ENCODE results near the gene TMEM168. TPM values are rescaled to one million over a fixed set of nuclear protein-coding genes. Genes with fewer than 3 reads are reported as not detected.
"Not testable (repeated sequence)": the region's sequence is repeated elsewhere in the genome, so short reads cannot be mapped to it uniquely, and the experiment has no call there.

TMEM168 gene
- total RNA-seq, 1 experiment from 2014 or later = 6.5 TPM

DNA sequence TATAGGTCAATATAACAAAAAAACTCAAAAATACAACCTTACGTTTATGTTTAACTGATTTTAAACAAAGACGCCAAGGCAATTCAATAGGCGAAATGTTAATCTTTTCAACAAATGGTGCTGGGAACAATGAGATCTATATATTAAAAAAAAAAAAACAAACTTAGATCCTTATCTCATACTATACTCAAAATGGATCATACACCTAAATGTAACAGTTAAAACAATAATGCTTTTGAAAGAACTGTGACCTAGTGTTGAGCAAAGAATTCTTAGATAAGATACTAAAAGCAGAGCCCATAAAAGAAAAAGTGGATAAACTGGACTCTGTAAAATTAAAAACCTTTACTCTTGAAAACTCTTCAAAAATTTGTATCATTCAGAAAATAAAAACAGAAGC, 8.6 kb downstream of the TMEM168 start:
- no peak for DNase-seq (ENCODE audit: low read depth)

DNA sequence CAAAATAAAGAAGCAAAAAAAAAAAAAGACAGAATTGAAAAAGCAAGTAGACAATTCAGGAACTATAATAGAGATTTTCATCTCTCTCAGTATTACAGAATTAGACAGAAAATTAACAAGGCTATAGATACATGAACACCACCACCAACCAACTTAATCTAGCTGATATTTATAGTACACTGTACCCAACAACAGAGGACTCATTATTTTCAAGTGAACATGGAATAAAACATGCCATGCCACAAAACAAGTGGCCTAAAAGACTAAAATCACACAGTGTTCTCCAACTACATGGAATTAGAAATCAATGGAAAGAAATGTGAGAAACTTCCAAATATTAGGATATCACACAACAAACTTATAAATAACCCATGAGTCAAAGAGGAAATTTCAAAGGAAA, 9.1 kb downstream of the TMEM168 start:
- no peak for DNase-seq (ENCODE audit: low read depth)

DNA sequence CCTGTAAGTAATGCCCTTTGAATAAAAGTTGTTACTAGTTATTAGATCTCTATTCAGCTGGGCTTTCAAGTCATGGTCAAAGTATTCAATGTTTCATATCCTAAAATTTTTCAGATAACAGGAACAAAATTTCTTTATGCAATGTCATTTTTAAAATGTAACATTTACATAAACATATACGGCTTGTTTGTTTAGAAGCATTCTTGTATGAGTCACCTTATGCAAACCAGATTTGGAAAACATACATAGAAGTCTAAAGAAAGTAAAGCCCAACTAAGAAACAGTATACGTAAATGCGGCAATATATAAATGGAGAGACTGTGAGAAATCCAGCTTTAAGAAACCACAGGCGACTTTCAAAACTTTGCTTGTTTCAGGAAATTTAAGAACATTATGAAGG, 10.5 kb downstream of the TMEM168 start:
- no peak for DNase-seq (ENCODE audit: low read depth)

GRCh38 chr7:112777406-112777805, 12.8 kb downstream of the TMEM168 start:
- no peak for DNase-seq (ENCODE audit: low read depth)

DNA sequence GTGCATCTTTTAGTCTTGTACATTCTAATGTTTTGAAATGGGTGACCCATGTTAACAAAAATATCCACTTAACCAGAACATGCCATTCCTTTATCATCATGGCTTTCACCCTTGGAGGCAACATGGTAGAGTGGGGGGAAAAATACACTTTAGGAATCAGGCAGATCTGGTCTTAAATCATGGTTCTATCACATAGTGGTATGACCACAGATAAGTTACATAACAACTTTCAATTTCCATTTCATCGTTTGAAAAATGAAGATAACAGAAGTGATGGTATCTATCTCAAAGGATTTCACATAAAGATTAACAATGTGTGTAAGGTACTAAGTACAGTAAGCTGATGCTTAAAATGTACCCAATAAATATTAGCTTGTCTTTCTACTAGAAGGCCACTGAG, 19.0 kb downstream of the TMEM168 start:
- no peak for DNase-seq (ENCODE audit: low read depth)

DNA sequence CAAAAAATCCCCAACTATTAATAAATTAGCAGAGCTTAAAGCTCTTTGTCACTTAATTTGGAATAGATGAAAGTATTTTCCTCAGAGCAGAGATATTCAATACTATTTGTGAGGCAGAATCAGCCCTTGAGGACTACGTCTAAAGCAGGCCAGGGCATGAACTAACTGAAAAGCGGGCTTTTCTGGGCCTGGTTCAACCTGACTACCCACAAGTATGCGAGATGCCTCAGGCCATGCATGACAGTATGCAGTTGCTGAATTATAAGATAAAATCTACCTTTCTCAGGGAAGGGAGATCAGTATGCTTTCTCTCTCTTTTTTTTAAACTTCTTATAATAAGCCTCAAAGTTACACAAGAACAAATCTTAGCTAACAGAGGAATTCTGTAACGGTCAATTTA, 20.1 kb downstream of the TMEM168 start:
- peak; percentile 88 for DNase-seq (ENCODE audit: low read depth)

GRCh38 chr7:112765105-112765504, 25.1 kb downstream of the TMEM168 start:
- no peak for DNase-seq (ENCODE audit: low read depth)

GRCh38 chr7:112763996-112764395, 26.2 kb downstream of the TMEM168 start:
- no peak for DNase-seq (ENCODE audit: low read depth)

GRCh38 chr7:112763298-112763697, 26.9 kb downstream of the TMEM168 start:
- DNase-seq (ENCODE audit: low read depth) = no peak

DNA sequence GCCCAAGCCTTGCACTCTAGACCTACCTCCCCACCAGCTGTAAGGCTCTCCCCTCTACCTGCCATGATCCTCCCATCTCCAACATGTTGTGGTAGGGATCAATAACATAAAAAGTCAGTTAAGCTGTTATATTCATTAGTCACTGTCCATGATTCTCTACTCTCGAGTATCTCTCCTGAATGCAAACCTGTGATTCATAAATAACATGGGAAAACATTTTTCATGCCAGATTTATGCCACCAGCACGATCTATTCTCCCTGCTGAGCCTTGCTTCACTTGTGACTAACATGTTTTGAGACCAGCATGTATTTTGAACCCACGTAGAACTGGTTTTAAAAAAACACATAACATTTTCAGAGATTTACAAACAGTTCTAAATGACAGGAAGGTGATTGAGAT, 30.3 kb downstream of the TMEM168 start:
- DNase-seq (ENCODE audit: low read depth) = no peak

GRCh38 chr7:112757337-112757736, 32.9 kb downstream of the TMEM168 start:
- no peak for DNase-seq (ENCODE audit: low read depth)

- no peak for DNase-seq (ENCODE audit: low read depth)
These were observed 36.9 kb downstream of the TMEM168 start for GRCh38 chr7:112753298-112753697.

- no peak for DNase-seq (ENCODE audit: low read depth)
These were observed 37.6 kb downstream of the TMEM168 start for GRCh38 chr7:112752576-112752975.

DNA sequence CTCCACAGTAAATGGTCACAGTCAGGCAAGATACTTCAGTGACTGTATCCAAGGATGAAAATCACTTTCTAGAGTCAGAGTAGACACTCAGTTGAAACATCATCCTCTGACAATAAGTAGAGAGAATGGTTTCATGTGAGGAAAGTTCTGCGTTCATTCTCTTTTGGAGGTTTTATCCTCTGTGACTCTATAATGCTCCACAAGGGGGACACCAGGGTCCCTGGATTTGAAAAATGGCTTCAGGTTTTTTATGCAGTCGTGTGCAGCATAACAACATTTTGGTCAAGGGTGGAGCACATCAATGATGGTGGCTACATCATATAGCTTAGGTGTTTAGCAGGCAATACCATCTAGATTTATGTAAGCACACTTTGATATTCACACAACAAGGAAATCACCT, 40.4 kb downstream of the TMEM168 start:
- no peak for DNase-seq (ENCODE audit: low read depth)

DNA sequence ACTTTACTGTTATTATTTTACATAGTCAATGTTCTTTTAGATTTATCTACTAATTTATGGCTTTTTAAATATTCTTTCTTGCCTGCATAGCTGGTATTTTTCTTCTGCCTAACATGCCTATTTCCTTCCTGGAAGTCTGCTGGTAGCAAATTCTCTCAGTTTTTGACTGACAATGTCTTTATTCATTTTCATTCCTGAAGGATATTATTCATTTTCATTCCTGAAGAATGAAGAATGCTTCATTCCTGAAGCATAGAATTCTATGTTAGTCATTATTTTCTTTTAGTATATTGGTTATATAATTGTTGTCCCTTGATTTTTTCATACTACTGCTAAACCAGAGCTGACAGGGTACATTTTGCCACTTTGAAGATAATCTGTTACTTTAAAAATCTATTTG, 41.8 kb downstream of the TMEM168 start:
- no peak for DNase-seq (ENCODE audit: low read depth)

GRCh38 chr7:112745635-112746034, 44.6 kb downstream of the TMEM168 start:
- no peak for DNase-seq (ENCODE audit: low read depth)

DNA sequence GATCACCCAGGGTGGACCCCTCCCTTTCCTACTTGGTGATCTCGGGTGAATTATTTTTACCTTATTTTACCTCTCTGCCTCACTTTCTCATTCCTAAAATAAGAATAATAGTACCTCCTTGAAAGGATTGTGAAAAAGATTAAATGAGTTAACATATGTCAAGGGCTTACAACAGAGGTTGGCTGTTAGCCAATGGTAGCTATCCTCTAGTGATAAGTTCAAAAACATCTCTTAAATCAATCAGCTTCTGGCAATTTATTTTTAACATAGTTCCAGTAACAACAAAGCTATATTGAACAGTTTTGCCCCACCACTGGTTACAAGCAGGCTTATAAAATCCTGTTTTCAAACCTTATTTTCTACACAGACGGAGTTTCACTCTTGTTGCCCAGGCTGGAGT, 45.4 kb downstream of the TMEM168 start:
- no peak for DNase-seq (ENCODE audit: low read depth)

DNA sequence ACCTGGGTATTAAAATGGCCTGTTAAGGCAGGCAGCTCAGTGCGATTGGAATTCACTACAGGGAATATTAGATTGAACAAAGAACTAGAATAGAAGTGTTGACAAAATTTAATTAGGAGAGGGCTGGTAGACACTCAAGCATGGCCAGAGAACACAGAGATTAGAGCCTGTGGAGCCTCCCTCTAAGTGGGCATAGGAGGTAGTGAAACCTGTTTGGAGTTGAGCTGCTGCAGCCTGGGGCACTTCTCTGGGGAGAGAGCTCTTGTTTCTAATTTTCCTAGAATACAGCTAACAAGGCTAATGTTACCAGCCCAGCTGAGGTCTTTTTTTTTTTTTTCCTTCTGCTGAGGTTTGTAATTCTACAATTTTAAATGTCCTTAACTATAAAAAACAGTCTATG, 46.4 kb downstream of the TMEM168 start:
- no peak for DNase-seq (ENCODE audit: low read depth)

DNA sequence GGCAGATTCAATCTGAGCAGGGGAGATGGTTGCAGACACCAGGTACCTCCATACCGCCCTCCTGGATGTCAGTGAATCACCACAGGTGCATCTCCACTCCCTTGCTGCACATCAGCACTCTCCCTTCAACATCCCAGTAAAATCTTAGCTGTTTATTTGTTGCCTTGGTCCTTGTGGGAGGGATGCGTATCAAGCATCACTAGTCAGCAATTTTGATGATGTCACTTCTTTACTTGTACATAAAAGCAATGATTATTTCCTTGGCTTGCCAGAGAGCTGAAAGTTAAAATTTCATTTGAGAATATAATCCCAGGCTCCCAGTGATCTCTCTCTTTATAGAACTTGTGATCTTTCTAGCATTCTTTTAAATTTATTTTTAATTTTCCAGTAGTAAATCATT, 49.5 kb downstream of the TMEM168 start:
- no peak for DNase-seq (ENCODE audit: low read depth)

- DNase-seq (ENCODE audit: low read depth) = no peak
These were observed 50.6 kb downstream of the TMEM168 start for GRCh38 chr7:112739436-112740180.

DNA sequence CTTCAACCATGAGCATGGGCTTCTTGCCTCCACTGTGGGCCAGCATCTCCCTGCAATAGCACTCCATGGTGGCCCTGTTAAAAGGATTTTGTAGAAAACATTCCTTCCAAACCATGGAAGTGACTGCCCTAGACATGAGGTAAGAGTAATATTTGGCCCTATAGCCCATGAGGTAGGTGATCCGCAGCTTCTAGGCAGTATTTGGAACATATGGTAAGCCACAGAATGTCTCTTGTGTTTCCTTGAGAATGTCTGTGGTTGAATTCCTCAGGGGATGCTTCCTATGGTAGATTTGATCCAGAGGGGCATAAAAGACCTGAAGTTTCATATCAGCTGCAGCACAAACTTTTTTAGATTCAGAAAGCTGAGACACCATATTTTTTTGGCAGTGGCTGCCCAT, 54.9 kb downstream of the TMEM168 start:
- DNase-seq (ENCODE audit: low read depth) = no peak

DNA sequence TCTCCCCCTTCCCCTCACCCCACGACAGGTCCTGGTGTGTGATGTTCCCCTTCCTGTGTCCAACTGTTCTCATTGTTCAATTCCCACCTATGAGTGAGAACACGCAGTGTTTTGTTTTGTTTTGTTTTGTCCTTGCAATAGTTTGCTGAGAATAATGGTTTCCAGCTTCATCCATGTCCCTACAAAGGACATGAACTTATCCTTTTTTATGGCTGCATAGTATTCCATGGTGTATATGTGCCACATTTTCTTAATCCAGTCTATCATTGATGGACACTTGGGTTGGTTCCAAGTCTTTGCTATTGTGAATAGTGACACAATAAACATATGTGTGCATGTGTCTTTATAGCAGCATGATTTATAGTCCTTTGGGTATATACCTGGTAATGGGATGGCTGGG, 58.9 kb downstream of the TMEM168 start:
- not testable (repeated sequence) for DNase-seq (ENCODE audit: low read depth)

DNA sequence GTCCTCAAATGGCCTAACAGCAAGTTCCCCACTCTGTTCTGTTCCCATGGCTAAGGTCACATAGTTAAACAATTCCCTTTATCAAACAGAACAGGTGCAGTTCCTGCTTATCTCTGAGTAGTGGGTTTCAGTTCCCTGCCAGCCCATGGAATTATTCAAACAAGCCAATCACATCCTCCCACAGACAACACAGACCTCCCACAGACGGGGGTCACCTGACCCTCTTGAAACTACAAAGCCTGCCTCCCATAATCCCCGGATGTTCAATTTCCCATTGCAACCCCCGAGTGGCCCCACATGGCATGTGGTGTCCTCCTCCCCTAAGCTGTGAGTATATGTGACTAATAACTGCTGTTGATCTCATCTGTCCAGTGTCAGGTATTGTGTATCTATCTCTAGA, 64.1 kb downstream of the TMEM168 start:
- DNase-seq (ENCODE audit: low read depth) = no peak

GRCh38 chr7:112723416-112723815, 66.8 kb downstream of the TMEM168 start:
- no peak for DNase-seq (ENCODE audit: low read depth)
